Fibroblast of lung (primary cell): ENCODE measurements around the gene SMCO1.
"Not testable (repeated sequence)": the region's sequence is repeated elsewhere in the genome, so short reads cannot be mapped to it uniquely, and the experiment has no call there.

ENCODE experiments used
- CTCF ChIP-seq, 2 donors: IDR thresholded peaks in 1 of 2; conservative IDR thresholded peaks in 1 of 2; 1 replicate in 1 of 2; 2 replicates in 1 of 2; pipeline ENCODE4 v1.5.1; 2011 to 2012; ENCODE audit warnings: low read length in 2 of 2, control low read depth in 1 of 2, inconsistent platforms in 1 of 2, low read depth in 1 of 2, mild to moderate bottlenecking in 1 of 2
- EZH2 ChIP-seq: IDR thresholded peaks from 2 replicates; pipeline ENCODE4 v1.5.1; 2012; ENCODE audit warnings: low read length, control low read depth, mild to moderate bottlenecking; ENCODE audit errors: missing control alignments

- not testable (repeated sequence) for TF ChIP-seq CTCF (conservative IDR thresholded peaks at IDR 0.05 in 1 of 2, IDR thresholded peaks at IDR 0.05 in 1 of 2; ENCODE audit: low read depth in 1 of 2, low read length in 2 of 2); EZH2
These were observed 34.2 kb upstream of the SMCO1 start for GRCh38 chr3:196549312-196549711.
